ENCODE results near the gene CHRNG.

CHRNG gene

GRCh38 chr2:232539298-232540231, at the start of gene CHRNG:
Gene CHRNG, plus strand, starts transcription at chr2:232539692. Its CDS starts 56 bp downstream, at chr2:232539748.
- no peak for ATAC-seq
- Mint-ChIP-seq H3K4me1 (peaks cover 7% of the 10 kb centered on the region), H3K9me3 (no peaks in the 10 kb centered on the region), H3K27ac (no peak within 1 kb of the TSS), H3K27me3 (peaks cover 4% of the 10 kb centered on the region), H3K36me3 (ENCODE audit: low read depth) (no peaks in the 10 kb centered on the region), H3K4me3 (no peak within 1 kb of the TSS)
- DNase-seq = no peak

- H3K27me3 Mint-ChIP-seq = peaks cover 22% of the 10 kb centered on the region
Observed at GRCh38 chr2:232490221-232491138, 49.0 kb upstream of the CHRNG start.

GRCh38 chr2:232491139-232491780, 48.2 kb upstream of the CHRNG start:
- no peaks in the 10 kb centered on the region for H3K9me3 Mint-ChIP-seq
- H3K36me3 Mint-ChIP-seq (ENCODE audit: low read depth) = no peaks in the 10 kb centered on the region
- H3K27me3 Mint-ChIP-seq = peaks cover 21% of the 10 kb centered on the region
- H3K4me1 Mint-ChIP-seq = peaks cover 3% of the 10 kb centered on the region
- no peak overlapping the region for H3K4me3 Mint-ChIP-seq
- no peak overlapping the region for H3K27ac Mint-ChIP-seq
- DNase-seq (no peak), ATAC-seq (no peak)

More at GRCh38 chr2:232490221-232491138, 49.0 kb upstream of the CHRNG start:
- Mint-ChIP-seq H3K9me3 (no peaks in the 10 kb centered on the region), H3K4me1 (peaks cover 3% of the 10 kb centered on the region), H3K27ac (no peak overlapping the region), H3K36me3 (ENCODE audit: low read depth) (no peaks in the 10 kb centered on the region), H3K4me3 (no peak overlapping the region)
- DNase-seq = no peak
- no peak for ATAC-seq

- no peaks in the 10 kb centered on the region for H3K36me3 Mint-ChIP-seq (ENCODE audit: low read depth)
- DNase-seq (no peak), ATAC-seq (no peak)
- H3K9me3 Mint-ChIP-seq = no peaks in the 10 kb centered on the region
- no peak overlapping the region for H3K4me3 Mint-ChIP-seq
- H3K27ac Mint-ChIP-seq = no peak overlapping the region
- peaks cover 19% of the 10 kb centered on the region for H3K27me3 Mint-ChIP-seq
- no peaks in the 10 kb centered on the region for H3K4me1 Mint-ChIP-seq
Observed at GRCh38 chr2:232492236-232492848, 47.1 kb upstream of the CHRNG start.

- Mint-ChIP-seq H3K4me3 (no peak overlapping the region), H3K27ac (no peak overlapping the region), H3K9me3 (no peaks in the 10 kb centered on the region), H3K27me3 (peaks cover 17% of the 10 kb centered on the region), H3K4me1 (no peaks in the 10 kb centered on the region), H3K36me3 (ENCODE audit: low read depth) (no peaks in the 10 kb centered on the region)
- no peak for DNase-seq
- ATAC-seq = no peak
Observed at GRCh38 chr2:232492963-232493700, 46.4 kb upstream of the CHRNG start.

GRCh38 chr2:232493701-232494474, 45.6 kb upstream of the CHRNG start:
- Mint-ChIP-seq H3K4me3 (no peak overlapping the region), H3K4me1 (no peaks in the 10 kb centered on the region), H3K27ac (no peak overlapping the region), H3K9me3 (no peaks in the 10 kb centered on the region), H3K36me3 (ENCODE audit: low read depth) (no peaks in the 10 kb centered on the region), H3K27me3 (peaks cover 15% of the 10 kb centered on the region)
- no peak for DNase-seq
- ATAC-seq = no peak

GRCh38 chr2:232494542-232494941, 45.0 kb upstream of the CHRNG start:
- Mint-ChIP-seq H3K27me3 (peaks cover 10% of the 10 kb centered on the region), H3K27ac (no peak overlapping the region)
- DNase-seq = no peak

GRCh38 chr2:232495292-232495691, 44.2 kb upstream of the CHRNG start:
- no peak for ATAC-seq
- Mint-ChIP-seq H3K4me3 (no peak overlapping the region), H3K27me3 (peaks cover 7% of the 10 kb centered on the region), H3K4me1 (no peaks in the 10 kb centered on the region), H3K36me3 (ENCODE audit: low read depth) (no peaks in the 10 kb centered on the region), H3K9me3 (no peaks in the 10 kb centered on the region), H3K27ac (no peak overlapping the region)
- no peak for DNase-seq

More at GRCh38 chr2:232494542-232494941, 45.0 kb upstream of the CHRNG start:
- no peak overlapping the region for H3K4me3 Mint-ChIP-seq
- ATAC-seq = no peak
- no peaks in the 10 kb centered on the region for H3K9me3 Mint-ChIP-seq
- H3K4me1 Mint-ChIP-seq = no peaks in the 10 kb centered on the region
- no peaks in the 10 kb centered on the region for H3K36me3 Mint-ChIP-seq (ENCODE audit: low read depth)

- no peaks in the 10 kb centered on the region for H3K9me3 Mint-ChIP-seq
- H3K27me3 Mint-ChIP-seq = peaks cover 7% of the 10 kb centered on the region
- ATAC-seq (no peak), DNase-seq (no peak)
- H3K36me3 Mint-ChIP-seq (ENCODE audit: low read depth) = no peaks in the 10 kb centered on the region
- H3K4me3 Mint-ChIP-seq = no peak overlapping the region
- H3K4me1 Mint-ChIP-seq = no peaks in the 10 kb centered on the region
- H3K27ac Mint-ChIP-seq = no peak overlapping the region
Observed at GRCh38 chr2:232496501-232497270, 42.8 kb upstream of the CHRNG start.

GRCh38 chr2:232497348-232497747, 42.1 kb upstream of the CHRNG start:
- H3K9me3 Mint-ChIP-seq = no peaks in the 10 kb centered on the region
- H3K36me3 Mint-ChIP-seq (ENCODE audit: low read depth) = no peaks in the 10 kb centered on the region
- ATAC-seq (no peak), DNase-seq (no peak)
- H3K27ac Mint-ChIP-seq = no peak overlapping the region
- peaks cover 8% of the 10 kb centered on the region for H3K27me3 Mint-ChIP-seq
- peaks cover 1% of the 10 kb centered on the region for H3K4me1 Mint-ChIP-seq
- H3K4me3 Mint-ChIP-seq = no peak overlapping the region

GRCh38 chr2:232498452-232498851, 41.0 kb upstream of the CHRNG start:
- Mint-ChIP-seq H3K36me3 (ENCODE audit: low read depth) (no peaks in the 10 kb centered on the region), H3K4me1 (peaks cover 4% of the 10 kb centered on the region), H3K4me3 (no peak overlapping the region), H3K9me3 (no peaks in the 10 kb centered on the region), H3K27ac (no peak overlapping the region), H3K27me3 (peaks cover 10% of the 10 kb centered on the region)
- no peak for DNase-seq
- ATAC-seq = no peak

- no peak for ATAC-seq
- DNase-seq = no peak
- Mint-ChIP-seq H3K4me1 (peaks cover 14% of the 10 kb centered on the region), H3K4me3 (no peak overlapping the region), H3K27me3 (peaks cover 35% of the 10 kb centered on the region), H3K27ac (no peak overlapping the region), H3K9me3 (no peaks in the 10 kb centered on the region), H3K36me3 (ENCODE audit: low read depth) (no peaks in the 10 kb centered on the region)
Observed at GRCh38 chr2:232501331-232501771, 38.1 kb upstream of the CHRNG start.
